GM12891 (cell line): ENCODE results near the gene SLC30A3.

Source experiments
- POLR2A ChIP-seq: IDR thresholded peaks from 2 replicates; pipeline ENCODE4 v1.6.1; 2011; ENCODE audit warnings: low read depth, low read length, control low read depth
- POLR2AphosphoS5 ChIP-seq: IDR thresholded peaks from 2 replicates; pipeline ENCODE4 v1.6.1; 2011; ENCODE audit warnings: low read depth, low read length, control low read depth
- TAF1 ChIP-seq: IDR thresholded peaks from 2 replicates; pipeline ENCODE4 v1.6.1; 2011; ENCODE audit warnings: low read depth, low read length, control low read depth

GRCh38 chr2:27256855-27257454 is 5.9 kb downstream of the SLC30A3 start:
- TF ChIP-seq POLR2AphosphoS5 (no peak), POLR2A (no peak), TAF1 (no peak)
